HG02885 (cell line): ENCODE data around the gene POLD4.
A peak's percentile ranks its signal among the peaks of the same experiment; 100 is the strongest.
"Not testable (repeated sequence)": the region's sequence is repeated elsewhere in the genome, so short reads cannot be mapped to it uniquely, and the experiment has no call there.

Source experiments
- ATAC-seq: cut with Tn5 transposase; IDR thresholded peaks from one replicate; pipeline ENCODE4 v1.9.1; 2021; ENCODE audit warnings: mild to moderate bottlenecking; ENCODE audit not compliant: unreplicated experiment, poor library complexity

The POLD4 gene

DNA sequence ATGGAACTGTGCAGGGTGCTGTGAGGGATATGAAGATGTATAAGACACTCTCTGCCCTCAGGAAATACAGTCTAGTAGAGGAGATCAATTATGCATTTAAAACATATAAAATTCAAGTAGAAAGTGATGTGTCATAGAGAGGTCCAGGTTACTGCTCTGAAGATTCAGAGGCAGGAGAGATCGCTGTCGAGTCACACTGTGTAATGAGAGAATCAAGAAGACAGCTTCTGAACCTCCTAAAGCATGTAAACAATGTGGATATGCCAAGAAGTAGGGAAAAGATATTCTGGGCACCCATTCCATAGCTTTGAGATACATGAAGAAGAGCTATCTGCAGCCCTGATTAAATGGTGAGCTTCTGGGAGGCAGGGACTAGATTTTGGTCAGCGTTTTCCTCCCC, 33.3 kb downstream of the POLD4 start:
- ATAC-seq, result no peak

DNA sequence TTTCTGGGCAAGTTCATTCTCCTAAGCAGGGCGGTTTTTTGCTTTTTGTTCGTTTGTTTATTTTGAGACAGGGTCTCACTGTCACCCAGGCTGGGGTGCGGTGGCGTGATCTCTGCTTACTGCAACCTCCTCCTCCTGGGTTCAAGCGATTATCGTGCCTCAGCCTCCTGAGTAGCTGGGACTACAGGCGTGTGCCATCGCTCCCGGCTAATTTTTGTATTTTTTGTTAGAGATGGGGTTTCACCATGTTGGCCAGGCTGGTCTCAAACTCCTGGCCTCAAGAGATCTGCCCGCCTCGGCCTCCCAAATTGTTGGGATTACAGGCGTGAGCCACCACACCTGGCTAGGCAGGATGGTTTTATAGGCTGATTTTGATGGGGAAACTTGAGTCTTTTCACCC, 34.5 kb downstream of the POLD4 start:
- ATAC-seq, result not testable (repeated sequence)

DNA sequence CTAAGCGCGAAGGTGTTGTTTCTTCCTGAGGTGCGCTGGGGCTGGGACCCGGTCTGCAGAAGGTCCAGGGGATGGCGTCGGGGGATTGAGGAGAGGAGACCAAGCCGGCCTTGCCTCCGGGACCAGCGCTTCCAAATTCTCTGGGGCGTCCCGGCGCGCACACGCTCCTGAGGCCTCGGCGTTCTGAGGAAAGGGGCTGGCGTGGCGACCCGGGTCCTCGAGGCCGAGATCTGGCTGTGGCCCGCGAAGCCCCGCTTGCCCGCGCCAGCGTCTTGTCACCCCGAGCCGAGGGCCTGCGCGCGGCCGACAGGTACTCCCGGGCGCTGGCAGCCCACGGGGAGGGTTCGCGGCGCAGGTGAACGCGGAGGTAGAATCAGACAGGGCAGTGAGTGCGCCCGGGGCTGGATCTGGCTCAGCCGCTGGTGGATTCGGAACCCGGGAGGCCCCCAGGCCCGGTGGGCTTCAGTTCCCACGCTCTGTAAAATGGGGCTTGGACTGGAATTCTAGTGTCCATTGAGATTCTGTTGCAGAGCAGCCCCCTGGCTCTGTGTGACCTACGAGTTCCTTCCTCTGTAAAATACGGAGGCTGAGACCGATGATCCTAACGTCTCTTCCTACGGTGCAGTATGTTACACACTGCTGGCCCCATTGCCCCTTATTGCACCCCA, 35.3 kb downstream of the POLD4 start:
- no peak for ATAC-seq

DNA sequence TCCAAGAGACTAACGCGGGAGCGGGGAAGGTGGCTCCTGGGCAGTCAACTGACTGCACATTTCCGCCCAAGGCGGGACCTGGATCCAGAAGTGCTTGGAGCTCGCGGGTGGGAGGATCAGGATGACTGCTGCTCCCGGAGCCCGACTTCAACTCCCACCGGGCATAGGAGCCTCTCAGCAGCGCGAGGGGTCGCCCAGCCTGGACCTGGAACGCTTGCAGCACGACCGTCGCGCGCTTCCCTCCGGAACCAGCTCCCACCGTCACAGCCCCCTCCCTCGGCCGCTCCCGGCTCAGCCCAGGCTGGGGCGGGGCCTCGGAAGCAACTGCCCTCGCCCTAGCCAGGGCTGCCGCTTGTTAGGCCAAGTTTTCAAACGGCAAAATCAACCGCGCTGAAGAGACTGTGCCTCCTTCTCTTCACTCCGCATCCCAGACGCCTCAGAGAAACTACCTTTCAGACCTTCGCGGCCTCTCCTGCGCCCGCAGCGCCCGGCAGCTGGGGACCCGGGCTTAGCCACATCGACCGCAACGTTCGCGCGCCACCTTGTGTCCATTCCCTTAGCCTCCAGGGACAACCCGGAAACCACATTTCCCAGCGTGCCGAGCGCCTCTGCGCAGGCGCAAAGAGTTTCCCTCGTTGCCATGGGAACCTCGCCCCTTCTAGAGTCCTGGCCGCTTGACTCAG, 36.0 kb downstream of the POLD4 start:
- ATAC-seq, result peak; percentile 88

DNA sequence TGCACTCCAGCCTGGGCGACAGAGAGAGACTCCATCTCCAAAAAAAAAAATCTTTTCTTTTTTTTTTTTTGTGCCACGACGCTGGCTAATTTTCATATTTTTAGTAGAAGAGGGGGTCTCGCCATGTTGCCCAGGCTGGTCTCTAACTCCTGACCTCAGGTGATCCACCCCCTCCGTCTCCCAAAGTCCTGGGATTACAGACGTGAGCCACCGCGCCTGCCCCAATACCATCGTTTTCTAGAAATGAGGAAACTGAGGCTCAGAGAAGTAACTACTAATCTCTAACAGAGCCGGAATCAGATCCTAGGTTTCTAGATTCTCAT, 36.5 kb downstream of the POLD4 start:
- no peak for ATAC-seq

DNA sequence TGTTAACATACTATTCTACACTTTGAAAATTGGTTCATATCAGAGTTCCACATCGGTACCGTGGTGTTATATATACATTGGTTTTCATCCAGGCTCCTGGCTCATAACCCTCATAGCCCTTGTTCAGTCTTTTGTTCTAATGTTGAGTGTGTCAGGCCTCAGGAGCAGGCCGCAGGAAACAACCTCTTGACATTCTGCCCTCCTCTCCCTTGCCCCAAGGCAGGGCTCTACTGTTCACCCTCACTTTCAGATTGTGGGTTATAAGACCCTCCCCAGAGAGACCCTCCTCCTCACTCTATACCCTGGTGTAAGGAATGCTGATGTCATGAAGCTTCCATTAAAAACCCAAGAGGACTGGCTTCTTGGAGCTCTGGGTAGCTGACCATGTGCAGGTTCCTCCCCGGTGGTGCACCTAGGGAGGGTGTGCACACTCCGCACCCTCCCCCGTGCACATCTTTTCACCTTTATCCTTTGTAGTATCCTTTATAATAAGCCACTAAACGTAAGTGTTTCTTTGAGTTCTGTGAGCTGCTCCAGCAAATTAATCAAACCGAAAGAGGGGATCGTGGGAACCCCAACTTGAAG, 37.9 kb downstream of the POLD4 start:
- no peak for ATAC-seq

DNA sequence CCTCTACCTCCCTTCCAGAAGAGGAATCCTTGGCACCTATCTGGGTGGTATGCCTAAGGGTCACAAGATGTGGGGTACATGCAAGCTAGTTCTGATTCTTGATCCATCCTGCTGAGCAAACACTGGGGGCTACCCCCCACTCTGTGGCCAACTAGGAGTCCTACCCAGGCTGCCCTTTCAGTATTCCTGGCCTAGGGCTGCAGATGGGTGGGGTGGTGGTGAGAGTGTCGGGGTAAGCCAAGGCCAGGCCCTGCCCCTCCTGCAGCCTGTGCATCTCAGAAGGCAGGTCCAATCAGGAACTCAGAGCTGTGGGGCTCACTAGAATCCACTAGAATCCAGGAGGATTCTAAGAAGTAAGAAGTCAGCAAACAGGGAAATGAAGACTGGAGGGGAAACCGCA, 39.1 kb downstream of the POLD4 start:
- ATAC-seq, result no peak

DNA sequence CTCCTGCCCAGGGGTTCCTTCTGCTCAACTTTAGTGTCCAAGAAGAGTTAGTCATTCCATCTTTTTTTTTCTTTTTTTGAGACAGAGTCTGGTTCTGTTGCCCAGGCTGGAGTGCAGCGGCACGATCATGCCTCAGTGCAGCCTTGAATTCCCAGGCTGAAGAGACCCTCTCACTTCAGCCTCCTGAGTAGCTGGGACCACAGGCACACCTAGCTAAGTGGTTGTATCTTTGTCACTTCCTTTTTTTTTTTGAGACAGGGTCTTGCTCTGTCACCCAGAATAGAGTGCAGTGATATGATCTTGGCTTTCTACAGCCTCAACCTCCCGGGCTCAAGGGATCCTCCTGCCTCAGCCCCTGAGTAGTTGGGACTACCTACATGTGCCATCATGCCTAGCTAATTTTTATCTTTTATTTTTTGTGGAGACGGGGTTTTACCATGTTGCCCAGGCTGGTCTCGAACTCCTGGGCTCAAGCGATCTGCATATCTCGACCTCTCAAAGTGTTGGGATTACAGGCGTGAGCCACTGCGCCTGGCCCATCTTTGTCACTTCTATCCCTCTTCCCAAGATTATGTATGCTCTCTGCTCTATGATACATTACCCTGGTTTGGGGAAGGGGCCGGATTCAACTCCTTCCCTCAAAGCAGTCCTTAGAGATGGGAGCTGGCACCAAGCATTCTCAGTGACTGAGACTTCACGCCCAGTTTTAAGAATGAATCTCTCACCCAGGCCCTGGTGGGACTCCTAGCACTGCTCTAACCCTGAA, 40.0 kb downstream of the POLD4 start:
- ATAC-seq, result no peak

DNA sequence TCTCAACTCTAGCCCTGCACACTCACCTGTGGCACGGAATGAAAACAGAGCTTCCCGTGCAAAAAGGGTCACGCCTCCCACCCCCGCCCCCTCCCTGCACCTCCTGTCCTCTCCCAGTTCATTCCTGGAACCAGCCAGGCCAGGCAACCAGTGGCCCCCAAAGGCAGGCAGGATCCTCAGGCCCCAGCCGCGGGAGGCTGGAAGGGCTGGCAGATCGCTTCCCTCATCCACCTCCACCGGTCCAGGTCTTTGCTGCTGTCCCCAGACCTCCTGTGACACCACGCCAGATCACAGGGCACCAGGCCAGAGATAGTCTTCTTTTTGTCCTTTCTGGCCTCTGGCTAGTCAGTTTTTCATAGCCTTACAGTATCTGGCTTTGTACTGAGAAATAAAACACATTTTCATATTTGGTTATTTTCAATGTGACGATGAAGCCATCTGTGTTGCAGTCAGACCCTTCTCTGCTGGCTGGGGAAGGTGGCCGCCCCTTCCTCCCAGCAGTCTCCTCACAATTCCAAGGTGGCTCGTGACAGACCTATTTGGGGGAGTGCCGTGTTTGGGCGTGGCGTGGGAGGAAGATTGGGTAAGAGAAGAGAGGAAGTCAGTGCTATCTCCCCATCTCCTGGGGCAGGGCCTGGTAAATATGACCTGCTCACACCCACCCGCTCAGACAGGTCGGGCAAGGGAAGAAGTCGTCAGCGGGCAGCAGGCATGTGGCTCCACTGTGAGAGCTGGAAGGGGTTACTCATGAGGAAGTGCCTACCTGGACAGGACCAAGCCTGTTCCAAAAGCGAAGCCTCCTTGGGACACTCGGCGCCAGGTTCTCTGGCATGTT, 40.9 kb downstream of the POLD4 start:
- no peak for ATAC-seq

DNA sequence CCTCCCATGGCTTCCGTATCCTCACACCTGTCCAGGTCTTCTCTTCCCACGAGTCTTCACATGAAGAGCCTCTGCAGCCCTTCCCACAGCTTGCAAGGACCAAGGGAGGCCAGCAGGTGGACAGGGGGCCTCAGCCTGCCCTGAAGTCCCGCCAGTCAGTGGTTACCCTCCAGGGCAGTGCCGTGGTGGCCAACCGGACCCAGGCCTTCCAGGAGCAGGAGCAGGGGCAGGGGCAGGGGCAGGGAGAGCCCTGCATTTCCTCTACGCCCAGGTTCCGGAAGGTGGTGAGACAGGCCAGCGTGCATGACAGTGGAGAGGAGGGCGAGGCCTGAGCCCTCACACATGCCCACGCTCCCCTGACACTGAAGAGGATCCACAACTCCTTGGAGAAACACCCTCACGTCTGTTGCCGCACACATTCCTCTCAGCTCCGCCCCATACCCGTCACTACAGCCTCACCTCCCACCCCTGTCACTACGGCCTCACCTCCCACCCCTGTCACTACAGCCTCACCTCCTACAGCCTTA, 41.7 kb downstream of the POLD4 start:
- no peak for ATAC-seq

DNA sequence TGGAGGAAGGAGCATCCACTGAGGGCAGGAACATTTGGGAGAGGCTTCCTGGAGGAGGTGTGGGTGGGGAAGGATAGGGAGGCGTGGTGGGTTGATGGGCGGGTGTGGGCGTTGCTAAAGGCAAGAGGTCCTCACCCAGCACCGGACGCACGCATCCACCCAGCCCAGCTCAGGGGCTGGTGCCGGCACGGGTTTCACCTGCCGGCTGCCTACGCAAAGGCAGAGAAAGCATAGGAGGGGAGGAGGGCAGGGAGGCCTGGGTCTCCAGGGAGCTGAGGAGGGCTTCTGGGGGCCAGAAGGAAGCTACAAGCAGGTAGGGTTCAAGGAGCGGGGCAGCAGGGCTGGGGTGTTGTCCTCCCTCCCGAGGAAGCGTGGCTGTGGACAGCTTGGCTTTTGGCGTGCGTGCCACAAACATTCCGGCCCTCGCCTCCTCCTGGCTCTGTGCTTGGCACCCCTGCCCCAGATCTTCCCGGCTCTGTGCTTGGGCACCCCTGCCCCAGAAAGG, 42.2 kb downstream of the POLD4 start:
- no peak for ATAC-seq

DNA sequence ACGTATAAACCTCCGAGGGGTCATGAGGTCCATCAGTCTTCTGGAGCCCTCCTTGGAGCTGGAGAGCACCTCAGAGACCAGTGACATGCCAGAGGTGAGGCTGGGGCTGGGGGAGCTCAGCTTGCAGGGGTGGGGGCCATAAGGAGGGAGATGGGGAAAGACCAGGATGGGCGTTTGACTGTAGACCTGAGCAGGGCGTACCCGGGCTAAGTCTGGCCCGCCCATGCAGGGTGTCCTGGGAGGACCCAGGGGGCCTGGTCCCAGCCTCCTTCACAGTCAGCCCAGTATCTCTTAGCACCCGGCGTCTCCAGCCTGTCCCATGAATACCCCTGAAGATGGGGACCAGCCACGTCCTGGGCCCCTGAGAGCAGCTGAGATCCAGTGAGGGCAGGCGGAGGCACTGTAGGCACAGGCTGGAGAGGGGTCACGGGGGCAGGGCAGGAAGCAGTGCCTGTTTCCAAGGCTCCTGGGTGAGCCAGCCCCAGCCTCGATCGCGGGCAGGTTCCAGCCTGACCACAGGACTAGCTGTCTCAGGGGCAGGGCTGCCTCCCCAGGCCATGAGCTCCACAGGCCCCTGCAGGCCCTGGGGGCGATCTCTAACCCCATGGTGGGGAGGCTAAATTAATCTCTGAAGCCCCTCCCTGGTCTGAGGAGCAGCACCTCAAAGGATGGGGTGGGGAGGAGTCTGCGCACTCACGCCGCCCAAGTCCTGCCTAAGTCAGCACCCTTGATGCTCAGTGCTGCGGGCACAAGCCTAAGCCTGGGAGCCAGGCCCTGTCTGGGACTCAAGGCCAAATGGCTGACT, 42.9 kb downstream of the POLD4 start:
- no peak for ATAC-seq

DNA sequence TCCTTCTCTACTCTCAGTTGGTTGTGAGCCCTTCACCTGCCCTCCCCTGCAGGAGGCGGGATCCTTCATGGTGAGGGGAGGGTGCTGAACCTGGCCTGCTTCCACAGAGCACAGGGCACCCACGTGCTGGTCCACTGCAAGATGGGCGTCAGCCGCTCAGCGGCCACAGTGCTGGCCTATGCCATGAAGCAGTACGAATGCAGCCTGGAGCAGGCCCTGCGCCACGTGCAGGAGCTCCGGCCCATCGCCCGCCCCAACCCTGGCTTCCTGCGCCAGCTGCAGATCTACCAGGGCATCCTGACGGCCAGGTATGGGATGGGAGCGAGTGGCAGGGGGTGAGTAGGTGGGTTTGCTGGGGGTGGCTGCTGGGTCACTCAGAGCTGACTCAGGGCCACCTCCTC, 43.7 kb downstream of the POLD4 start:
- ATAC-seq, result no peak

DNA sequence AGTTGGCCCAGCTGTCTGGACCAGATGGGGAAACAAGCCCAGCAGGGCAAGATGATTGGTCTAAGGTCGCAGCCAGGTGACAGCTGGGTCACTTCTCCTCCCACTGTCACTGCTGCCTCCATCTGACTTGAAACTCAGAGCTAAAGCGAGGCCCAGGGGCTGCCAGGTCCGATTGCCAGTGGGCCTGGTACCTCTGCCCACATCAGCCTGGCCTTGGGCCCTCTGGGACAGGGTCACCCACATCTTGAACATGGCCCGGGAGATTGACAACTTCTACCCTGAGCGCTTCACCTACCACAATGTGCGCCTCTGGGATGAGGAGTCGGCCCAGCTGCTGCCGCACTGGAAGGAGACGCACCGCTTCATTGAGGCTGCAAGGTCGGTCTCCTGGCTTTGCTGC, 44.2 kb downstream of the POLD4 start:
- ATAC-seq, result no peak

DNA sequence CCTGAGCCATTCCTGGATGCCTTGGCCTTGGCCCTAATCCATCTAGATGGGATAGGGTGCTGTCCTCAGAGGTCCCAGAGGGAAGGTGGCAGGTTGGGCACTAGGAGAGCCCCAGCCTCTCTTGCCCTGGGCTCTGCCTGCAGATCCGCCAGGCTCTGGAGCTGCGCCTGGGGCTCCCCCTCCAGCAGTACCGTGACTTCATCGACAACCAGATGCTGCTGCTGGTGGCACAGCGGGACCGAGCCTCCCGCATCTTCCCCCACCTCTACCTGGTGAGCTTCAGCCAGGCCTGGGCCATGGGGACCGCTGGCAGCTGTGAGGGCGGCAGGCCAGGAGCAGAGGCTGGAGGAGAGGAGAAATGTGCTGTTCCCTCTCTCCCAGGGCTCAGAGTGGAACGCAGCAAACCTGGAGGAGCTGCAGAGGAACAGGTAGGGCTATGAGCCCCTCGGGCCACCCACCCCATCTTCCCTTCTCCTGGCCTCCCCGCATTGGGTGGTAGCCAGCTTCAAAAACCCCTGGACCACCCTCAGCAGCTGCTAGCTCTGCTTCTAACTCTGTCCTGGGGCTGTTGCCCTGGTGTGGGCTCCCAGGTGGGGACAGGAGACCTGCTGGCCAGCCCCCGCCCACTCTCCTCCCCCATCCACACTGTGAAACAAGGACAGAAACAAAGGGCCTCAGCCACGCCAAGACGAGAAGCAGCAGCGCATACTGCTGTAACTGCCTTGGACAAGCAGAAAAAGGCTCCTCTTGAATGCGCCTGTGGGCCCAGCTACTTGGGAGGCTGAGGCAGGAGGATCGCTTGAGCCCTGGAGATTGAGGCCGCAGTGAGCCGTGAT, 45.1 kb downstream of the POLD4 start:
- ATAC-seq, result no peak

DNA sequence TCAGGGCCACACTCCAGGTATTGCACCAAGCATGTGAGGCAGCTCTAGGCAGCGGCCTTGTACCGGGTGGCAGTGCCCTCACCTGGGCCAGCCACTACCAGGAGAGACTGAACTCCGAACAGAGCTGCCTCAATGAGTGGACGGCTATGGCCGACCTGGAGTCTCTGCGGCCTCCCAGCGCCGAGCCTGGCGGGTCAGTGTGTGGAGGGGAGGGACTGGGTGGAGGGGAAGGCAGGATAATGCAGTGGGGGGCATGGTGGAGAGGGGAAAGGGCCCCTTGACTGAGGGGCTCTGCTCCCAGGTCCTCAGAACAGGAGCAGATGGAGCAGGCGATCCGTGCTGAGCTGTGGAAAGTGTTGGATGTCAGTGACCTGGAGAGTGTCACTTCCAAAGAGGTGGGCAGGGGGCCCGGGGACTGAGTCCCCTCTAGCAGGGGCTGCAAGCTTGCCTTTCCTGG, 45.8 kb downstream of the POLD4 start:
- ATAC-seq, result no peak

DNA sequence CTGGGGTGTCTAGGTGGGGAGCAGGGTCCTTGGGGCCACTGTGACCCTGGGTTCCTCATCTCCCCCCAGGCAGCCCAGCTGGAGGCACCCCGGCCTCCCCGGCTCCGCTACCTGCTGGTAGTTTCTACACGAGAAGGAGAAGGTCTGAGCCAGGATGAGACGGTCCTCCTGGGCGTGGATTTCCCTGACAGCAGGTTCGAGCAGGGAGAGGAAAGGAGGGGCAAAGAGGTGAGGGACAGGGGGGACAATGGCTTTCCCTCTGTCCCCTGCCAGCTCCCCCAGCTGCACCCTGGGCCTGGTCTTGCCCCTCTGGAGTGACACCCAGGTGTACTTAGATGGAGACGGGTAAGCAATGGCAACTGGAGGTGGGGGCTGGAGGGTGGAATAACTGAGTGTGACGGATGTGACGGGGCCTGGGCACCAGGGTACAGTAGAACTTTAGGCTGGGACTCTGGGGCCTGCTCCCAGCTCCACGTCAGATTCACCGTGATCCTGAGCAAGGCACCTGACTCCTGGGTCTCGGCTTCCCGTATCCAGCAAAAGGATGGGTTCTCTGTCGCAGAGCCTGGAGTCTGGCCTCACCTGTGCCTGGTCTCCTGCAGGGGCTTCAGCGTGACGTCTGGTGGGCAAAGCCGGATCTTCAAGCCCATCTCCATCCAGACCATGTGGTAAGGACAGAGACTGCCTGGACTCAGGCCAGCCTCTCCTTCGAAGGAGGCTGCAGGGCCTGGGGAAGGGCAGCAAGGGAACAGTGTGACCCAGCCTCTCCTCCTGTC, 46.4 kb downstream of the POLD4 start:
- ATAC-seq, result no peak
